C4-2B (cell line): ENCODE data around the gene IGFBP7.

Experiments used
- CTCF ChIP-seq: fragments of 450-650 bp; conservative IDR thresholded peaks from 2 replicates; pipeline ENCODE4 v1.5.1; 2017; ENCODE audit warnings: mild to moderate bottlenecking
- ZFX ChIP-seq: fragments of 450-650 bp; IDR thresholded peaks from 2 replicates; pipeline ENCODE4 v1.6.1; 2017

GRCh38 chr4:57124145-57124544, 14.0 kb upstream of the IGFBP7 start:
- TF ChIP-seq CTCF (no peak), ZFX (no peak)
